ENCODE data around the gene PCDHGB5. TPM values are rescaled to one million over a fixed set of nuclear protein-coding genes. Genes with fewer than 3 reads are reported as not detected.
"Not testable (repeated sequence)": the region's sequence is repeated elsewhere in the genome, so short reads cannot be mapped to it uniquely, and the experiment has no call there.

PCDHGB5 gene
- total and polyA plus RNA-seq, 2 donors (not counting 3 experiments of a cell fraction or from before 2014, with no cell fraction given): 10.1 to 14.4 TPM

- no TSS peak for BruUV-seq (replicated peaks)
- no peaks in the 10 kb centered on the region for H4K20me1 ChIP-seq (replicated peaks; ENCODE audit: control insufficient read depth, extremely low read depth, insufficient read depth, low read length)
- ChIA-PET CTCF (interaction anchor here (1.2 to 6.8 kb wide), 26 partner anchors 10 to 239 kb away, joined by 3 to 308 read pairs (median 20); partner anchors contain the start of genes PCDHB10, PCDHGA10, PCDHGA11 and PCDHGA3), POLR2A (interaction anchor here (1.1 to 1.9 kb wide), 2 partner anchors 127 to 133 kb away, joined by 3 to 10 read pairs; no protein-coding TSS in a partner anchor)
- H3K9me1 ChIP-seq (replicated peaks; ENCODE audit: control insufficient read depth, extremely low read depth, insufficient read depth, low read length): no peaks in the 10 kb centered on the region
- dilution Hi-C loops (cut with MboI; ENCODE audit: extremely low pct_ligation_motif_present, low sequenced_read_pairs) (no loop called here), intact Hi-C loops (cut with micrococcal nuclease) (no loop called here)
- TF ChIP-seq FOS (IDR thresholded peaks at IDR 0.05; ENCODE audit: borderline replicate concordance, insufficient read depth, low read length) (no peak), MYC (IDR thresholded peaks at IDR 0.05; ENCODE audit: low read depth, low read length) (no peak), MAX (IDR thresholded peaks at IDR 0.05; ENCODE audit: insufficient read depth, insufficient read length) (no peak), POLR2AphosphoS5 (IDR thresholded peaks at IDR 0.05; ENCODE audit: insufficient read depth, low read depth, low read length) (no peak), EZH2 (IDR thresholded peaks at IDR 0.05; ENCODE audit: borderline replicate concordance, low read depth, low read length, severe bottlenecking) (no peak)
- peak overlapping the region in 2 of 3 experiments; percentile 40 to 67 for H3K4me3 ChIP-seq (replicated peaks in 1 of 3; ENCODE audit: insufficient read depth in 1 of 3, low read depth in 1 of 3, low read length in 3 of 3)
- no peaks in the 10 kb centered on the region for H3K79me2 ChIP-seq (ENCODE audit: control insufficient read depth, insufficient read depth, low read length)
- no peak overlapping the region for H3K9ac ChIP-seq (replicated peaks; ENCODE audit: extremely low read depth, insufficient read depth, low read length)
- peak overlapping the region; percentile 86 for H2AFZ ChIP-seq (ENCODE audit: low read depth, low read length)
- H3K9me3 ChIP-seq (replicated peaks; ENCODE audit: control insufficient read depth, insufficient read depth, low read length): no peaks in the 10 kb centered on the region
- peak overlapping the region; percentile 93 for H3K4me2 ChIP-seq (ENCODE audit: insufficient read depth, low read length)
- FAIRE-seq (no peak), DNase-seq (ENCODE audit: low read depth, low spot score) (peak; percentile 33)
- H3K27ac ChIP-seq (ENCODE audit: insufficient read depth, low read depth, low read length): no peak overlapping the region
- H3K27me3 ChIP-seq (ENCODE audit: control insufficient read depth in 2 of 2, insufficient read depth in 2 of 2, low read length in 2 of 2): peaks cover 25 to 40% of the 10 kb centered on the region in 2 experiments
- H3K4me1 ChIP-seq (ENCODE audit: control insufficient read depth, extremely low read depth, insufficient read depth, low read length): peaks cover 17% of the 10 kb centered on the region
- no peaks in the 10 kb centered on the region for H3K36me3 ChIP-seq (ENCODE audit: control insufficient read depth in 2 of 2, extremely low read depth in 1 of 2, insufficient read depth in 2 of 2, low read length in 2 of 2)
Observed at GRCh38 chr5:141431286-141431685, 33.5 kb downstream of the PCDHGB5 start.

GRCh38 chr5:141432308-141432707 is 34.6 kb downstream of the PCDHGB5 start:
- H3K27me3 ChIP-seq (ENCODE audit: control insufficient read depth in 2 of 2, insufficient read depth in 2 of 2, low read length in 2 of 2): peaks cover 20 to 32% of the 10 kb centered on the region in 2 experiments
- H3K9ac ChIP-seq (replicated peaks; ENCODE audit: extremely low read depth, insufficient read depth, low read length); dilution Hi-C loops (cut with MboI; ENCODE audit: extremely low pct_ligation_motif_present, low sequenced_read_pairs); H2AFZ ChIP-seq (ENCODE audit: low read depth, low read length); H3K36me3 ChIP-seq (ENCODE audit: control insufficient read depth in 2 of 2, extremely low read depth in 1 of 2, insufficient read depth in 2 of 2, low read length in 2 of 2); POLR2A ChIA-PET; H4K20me1 ChIP-seq (replicated peaks; ENCODE audit: control insufficient read depth, extremely low read depth, insufficient read depth, low read length); DNase-seq (ENCODE audit: low read depth, low spot score); H3K9me1 ChIP-seq (replicated peaks; ENCODE audit: control insufficient read depth, extremely low read depth, insufficient read depth, low read length); H3K4me3 ChIP-seq (replicated peaks in 1 of 3; ENCODE audit: insufficient read depth in 1 of 3, low read depth in 1 of 3, low read length in 3 of 3); H3K9me3 ChIP-seq (replicated peaks; ENCODE audit: control insufficient read depth, insufficient read depth, low read length); H3K79me2 ChIP-seq (ENCODE audit: control insufficient read depth, insufficient read depth, low read length); H3K27ac ChIP-seq (ENCODE audit: insufficient read depth, low read depth, low read length); BruUV-seq (replicated peaks); intact Hi-C loops (cut with micrococcal nuclease); FAIRE-seq: not testable (repeated sequence)
- H3K4me2 ChIP-seq (ENCODE audit: insufficient read depth, low read length): peak overlapping the region; percentile 93
- peaks cover 17% of the 10 kb centered on the region for H3K4me1 ChIP-seq (ENCODE audit: control insufficient read depth, extremely low read depth, insufficient read depth, low read length)
- CTCF ChIA-PET: interaction anchor here (1.2 to 6.8 kb wide), 8 partner anchors 11 to 131 kb away, joined by 3 to 308 read pairs (median 63); partner anchors contain the start of genes PCDHGA11, PCDHGB7 and PCDHGC4

- BruUV-seq (replicated peaks); dilution Hi-C loops (cut with MboI; ENCODE audit: extremely low pct_ligation_motif_present, low sequenced_read_pairs); H4K20me1 ChIP-seq (replicated peaks; ENCODE audit: control insufficient read depth, extremely low read depth, insufficient read depth, low read length); H3K27ac ChIP-seq (ENCODE audit: insufficient read depth, low read depth, low read length); H3K36me3 ChIP-seq (ENCODE audit: control insufficient read depth in 2 of 2, extremely low read depth in 1 of 2, insufficient read depth in 2 of 2, low read length in 2 of 2); FAIRE-seq; H2AFZ ChIP-seq (ENCODE audit: low read depth, low read length); H3K4me2 ChIP-seq (ENCODE audit: insufficient read depth, low read length); H3K4me3 ChIP-seq (replicated peaks in 1 of 3; ENCODE audit: insufficient read depth in 1 of 3, low read depth in 1 of 3, low read length in 3 of 3); H3K9ac ChIP-seq (replicated peaks; ENCODE audit: extremely low read depth, insufficient read depth, low read length); H3K9me3 ChIP-seq (replicated peaks; ENCODE audit: control insufficient read depth, insufficient read depth, low read length); DNase-seq (ENCODE audit: low read depth, low spot score); intact Hi-C loops (cut with micrococcal nuclease); H3K79me2 ChIP-seq (ENCODE audit: control insufficient read depth, insufficient read depth, low read length); H3K9me1 ChIP-seq (replicated peaks; ENCODE audit: control insufficient read depth, extremely low read depth, insufficient read depth, low read length); POLR2A ChIA-PET: not testable (repeated sequence)
- H3K4me1 ChIP-seq (ENCODE audit: control insufficient read depth, extremely low read depth, insufficient read depth, low read length): peaks cover 17% of the 10 kb centered on the region
- CTCF ChIA-PET: interaction anchor here (1.2 to 6.8 kb wide), 6 partner anchors 11 to 131 kb away, joined by 3 to 308 read pairs (median 125); partner anchors contain the start of genes PCDHGA11 and PCDHGB7
- peaks cover 17 to 28% of the 10 kb centered on the region in 2 experiments for H3K27me3 ChIP-seq (ENCODE audit: control insufficient read depth in 2 of 2, insufficient read depth in 2 of 2, low read length in 2 of 2)
Observed at GRCh38 chr5:141432726-141433125, 35.0 kb downstream of the PCDHGB5 start.
